A549 treated with AZD9567 at 1 μM for 4 hours (cell line): ENCODE results near the gene MAGEA1. TPM values are rescaled to one million over a fixed set of nuclear protein-coding genes. Genes with fewer than 3 reads are reported as not detected.

Experiments used
- total RNA-seq: library from RNA; stranded (reverse); fragments of 200-300 nt; extraction: Qiagen RNA extraction; gene quantifications from 5 replicates; pipeline ENCODE4 v1.2.3, GENCODE V29; 2022; ENCODE audit not compliant: insufficient read depth

MAGEA1 gene
- 0.12 to 0.18 TPM (median 0.13 TPM) in 3 of 5 replicates, not detected in the others for total RNA-seq

DNA sequence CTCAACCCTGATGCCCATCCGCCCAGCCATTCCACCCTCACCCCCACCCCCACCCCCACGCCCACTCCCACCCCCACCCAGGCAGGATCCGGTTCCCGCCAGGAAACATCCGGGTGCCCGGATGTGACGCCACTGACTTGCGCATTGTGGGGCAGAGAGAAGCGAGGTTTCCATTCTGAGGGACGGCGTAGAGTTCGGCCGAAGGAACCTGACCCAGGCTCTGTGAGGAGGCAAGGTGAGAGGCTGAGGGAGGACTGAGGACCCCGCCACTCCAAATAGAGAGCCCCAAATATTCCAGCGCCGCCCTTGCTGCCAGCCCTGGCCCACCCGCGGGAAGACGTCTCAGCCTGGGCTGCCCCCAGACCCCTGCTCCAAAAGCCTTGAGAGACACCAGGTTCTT, at the start of gene MAGEA1:
MAGEA1 (plus strand) TSS at position 154 of the 400 bp plus-strand sequence. CDS start 3,106 bp downstream, outside the sequence.

Other genes starting within 250 kb of the MAGEA1 start
- gene PNMA5, start 185.2 kb upstream of the MAGEA1 start, total RNA-seq: not detected in 5 replicates
- 0.13 to 0.20 TPM (median 0.16 TPM) in 4 of 5 replicates, not detected in the other for gene PNMA3, start 122.8 kb upstream of the MAGEA1 start, total RNA-seq
- gene PNMA6A, start 106.8 kb upstream of the MAGEA1 start, total RNA-seq: 4.2 to 7.8 TPM (median 4.7 TPM) in 5 replicates
- gene PNMA6F, start 142.5 kb downstream of the MAGEA1 start, total RNA-seq: not detected in 5 replicates
- 5.1 to 8.0 TPM (median 6.3 TPM) in 5 replicates for gene ZNF275, start 154.9 kb downstream of the MAGEA1 start, total RNA-seq
- 0.03 to 0.05 TPM in 2 of 5 replicates, not detected in the others for gene PNMA6E, start 222.1 kb downstream of the MAGEA1 start, total RNA-seq
- gene ZFP92, start 232.2 kb downstream of the MAGEA1 start, total RNA-seq: 0.41 to 0.71 TPM (median 0.54 TPM) in 5 replicates